ENCODE results near the gene NFIA. TPM values are rescaled to one million over a fixed set of nuclear protein-coding genes. Genes with fewer than 3 reads are reported as not detected.

Gene NFIA
- total and polyA plus RNA-seq, 10 of the 15 experiments (the other 5 are each of a cell fraction or from before 2014, with no cell fraction given) = 0.10 to 0.16 TPM; not detected in 8

DNA sequence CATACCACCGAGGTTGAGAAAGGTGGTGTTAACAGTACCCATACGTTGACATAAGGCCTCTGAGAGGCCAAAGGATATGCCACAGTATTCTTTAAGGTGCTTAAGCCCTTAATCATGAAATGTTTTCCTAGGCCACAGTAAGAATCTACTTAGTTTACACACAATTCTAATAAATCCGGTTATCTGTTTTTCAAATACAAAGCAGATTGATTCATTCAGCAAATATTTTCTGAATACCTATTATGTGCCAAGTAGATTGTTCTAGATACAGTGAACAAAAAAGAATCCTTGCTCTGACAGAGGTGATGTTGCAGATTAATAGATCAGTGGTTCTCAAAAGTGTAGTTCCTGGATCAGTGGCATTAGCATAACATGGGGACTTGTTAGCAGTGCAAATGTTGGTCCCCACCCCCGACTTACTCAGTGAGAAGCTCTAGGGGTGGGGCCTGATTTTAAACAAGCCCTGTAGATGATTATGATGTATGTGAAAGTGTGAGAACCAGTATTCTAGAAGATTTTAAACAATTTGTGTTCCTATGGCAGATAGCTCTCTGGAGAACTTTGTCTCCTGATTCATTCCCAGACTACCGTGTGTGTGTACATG is 61.6 kb downstream of the NFIA start:
- WGBS (ENCODE audit: insufficient coverage, insufficient replicate concordance, low lambda C conversion rate, missing lambda C conversion rate) = 39% methylated on average over 5 of the region's 5 CpGs
- BruUV-seq (replicated peaks) = no TSS peak
- H3K27ac ChIP-seq (ENCODE audit: control insufficient read depth, insufficient read depth) = no peak overlapping the region
- H3K4me2 ChIP-seq (ENCODE audit: control insufficient read depth, insufficient read depth) = no peak overlapping the region
- FAIRE-seq (no peak), ATAC-seq (no peak), DNase-seq (ENCODE audit: low read depth, low spot score) (no peak)
- H3K4me1 ChIP-seq (ENCODE audit: control insufficient read depth, insufficient read depth, low read length) = no peaks in the 10 kb centered on the region
- intact Hi-C loops (cut with micrococcal nuclease; ENCODE audit: unreplicated experiment) (no loop called here), in situ Hi-C loops (cut with MboI) (no loop called here)
- ChIA-PET SMC1A (ENCODE audit: uncharacterized antibody, unreplicated experiment) (no interaction called here), POLR2A (no interaction called here), CTCF (no interaction called here), RAD21 (ENCODE audit: unreplicated experiment) (no interaction called here)
- no peaks in the 10 kb centered on the region for H4K20me1 ChIP-seq (ENCODE audit: control insufficient read depth, insufficient read depth)
- no peak overlapping the region for H3K4me3 ChIP-seq
- no peak overlapping the region for H3K9ac ChIP-seq (ENCODE audit: control insufficient read depth, insufficient read depth, low read length)
- H3K36me3 ChIP-seq (ENCODE audit: control insufficient read depth in 2 of 2, insufficient read depth in 2 of 2, low read length in 1 of 2) = no peaks in the 10 kb centered on the region
- no peaks in the 10 kb centered on the region for H3K9me3 ChIP-seq (replicated peaks; ENCODE audit: control insufficient read depth, insufficient read depth, low read length)
- peaks cover 0 to 2% of the 10 kb centered on the region in 2 experiments; a peak in 2 of 4 replicates for H3K27me3 ChIP-seq (replicated peaks in 1 of 2; ENCODE audit: control insufficient read depth in 2 of 2, insufficient read depth in 2 of 2, low read length in 1 of 2)
- TF ChIP-seq RAD51 (IDR thresholded peaks at IDR 0.05) (no peak), CBX5 (IDR thresholded peaks at IDR 0.05; ENCODE audit: low read depth) (no peak), EGR1 (IDR thresholded peaks at IDR 0.05; ENCODE audit: borderline replicate concordance in 1 of 2, low read depth in 2 of 2, low read length in 2 of 2) (no peak), RUNX3 (IDR thresholded peaks at IDR 0.05; ENCODE audit: low read length) (no peak)
- TF ChIP-seq, protein P1, sequence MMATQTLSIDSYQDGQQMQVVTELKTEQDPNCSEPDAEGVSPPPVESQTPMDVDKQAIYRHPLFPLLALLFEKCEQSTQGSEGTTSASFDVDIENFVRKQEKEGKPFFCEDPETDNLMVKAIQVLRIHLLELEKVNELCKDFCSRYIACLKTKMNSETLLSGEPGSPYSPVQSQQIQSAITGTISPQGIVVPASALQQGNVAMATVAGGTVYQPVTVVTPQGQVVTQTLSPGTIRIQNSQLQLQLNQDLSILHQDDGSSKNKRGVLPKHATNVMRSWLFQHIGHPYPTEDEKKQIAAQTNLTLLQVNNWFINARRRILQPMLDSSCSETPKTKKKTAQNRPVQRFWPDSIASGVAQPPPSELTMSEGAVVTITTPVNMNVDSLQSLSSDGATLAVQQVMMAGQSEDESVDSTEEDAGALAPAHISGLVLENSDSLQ (IDR thresholded peaks at IDR 0.05) = no peak
- TF ChIP-seq, protein P2, sequence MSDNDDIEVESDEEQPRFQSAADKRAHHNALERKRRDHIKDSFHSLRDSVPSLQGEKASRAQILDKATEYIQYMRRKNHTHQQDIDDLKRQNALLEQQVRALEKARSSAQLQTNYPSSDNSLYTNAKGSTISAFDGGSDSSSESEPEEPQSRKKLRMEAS (IDR thresholded peaks at IDR 0.05; ENCODE audit: low read depth, low read length) = no peak
- no peak overlapping the region for H2AFZ ChIP-seq (ENCODE audit: control insufficient read depth, low read depth, low read length)
- no peaks in the 10 kb centered on the region for H3K79me2 ChIP-seq (ENCODE audit: control insufficient read depth, insufficient read depth, low read length)

All from GM12878 (cell line).